Measurements from ENCODE around the gene MYOZ2.

MYOZ2 gene

GRCh38 chr4:119233191-119233590, 97.6 kb downstream of the MYOZ2 start:
- H3K9ac ChIP-seq (ENCODE audit: low read length): no peak overlapping the region
- TF ChIP-seq EZH2phosphoT487 (conservative IDR thresholded peaks at IDR 0.05; ENCODE audit: low read length): no peak
- TF ChIP-seq, protein P1, sequence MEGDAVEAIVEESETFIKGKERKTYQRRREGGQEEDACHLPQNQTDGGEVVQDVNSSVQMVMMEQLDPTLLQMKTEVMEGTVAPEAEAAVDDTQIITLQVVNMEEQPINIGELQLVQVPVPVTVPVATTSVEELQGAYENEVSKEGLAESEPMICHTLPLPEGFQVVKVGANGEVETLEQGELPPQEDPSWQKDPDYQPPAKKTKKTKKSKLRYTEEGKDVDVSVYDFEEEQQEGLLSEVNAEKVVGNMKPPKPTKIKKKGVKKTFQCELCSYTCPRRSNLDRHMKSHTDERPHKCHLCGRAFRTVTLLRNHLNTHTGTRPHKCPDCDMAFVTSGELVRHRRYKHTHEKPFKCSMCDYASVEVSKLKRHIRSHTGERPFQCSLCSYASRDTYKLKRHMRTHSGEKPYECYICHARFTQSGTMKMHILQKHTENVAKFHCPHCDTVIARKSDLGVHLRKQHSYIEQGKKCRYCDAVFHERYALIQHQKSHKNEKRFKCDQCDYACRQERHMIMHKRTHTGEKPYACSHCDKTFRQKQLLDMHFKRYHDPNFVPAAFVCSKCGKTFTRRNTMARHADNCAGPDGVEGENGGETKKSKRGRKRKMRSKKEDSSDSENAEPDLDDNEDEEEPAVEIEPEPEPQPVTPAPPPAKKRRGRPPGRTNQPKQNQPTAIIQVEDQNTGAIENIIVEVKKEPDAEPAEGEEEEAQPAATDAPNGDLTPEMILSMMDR (IDR thresholded peaks at IDR 0.05; ENCODE audit: insufficient read depth, low read length, poor library complexity, severe bottlenecking): no peak
- no peaks in the 10 kb centered on the region for H3F3A ChIP-seq (ENCODE audit: insufficient read depth)
- H3K4me2 ChIP-seq (ENCODE audit: low read depth, low read length, poor library complexity, severe bottlenecking): peak overlapping the region; percentile 22
- no peak overlapping the region for H2AFZ ChIP-seq (ENCODE audit: low read depth, low read length, severe bottlenecking)
- no peaks in the 10 kb centered on the region for H3K36me3 ChIP-seq (ENCODE audit: low read length)
- no peaks in the 10 kb centered on the region for H4K20me1 ChIP-seq (ENCODE audit: low read depth, low read length)
- no peaks in the 10 kb centered on the region for H3K9me2 ChIP-seq (replicated peaks; ENCODE audit: insufficient read depth, low read length)
- H3K9me3 ChIP-seq (ENCODE audit: insufficient read depth, low read length): no peaks in the 10 kb centered on the region
- no peak overlapping the region for H3K27ac ChIP-seq (ENCODE audit: low read depth, low read length)
- H3K27me3 ChIP-seq (ENCODE audit: low read length): no peaks in the 10 kb centered on the region
- no peaks in the 10 kb centered on the region for H3K79me2 ChIP-seq (ENCODE audit: insufficient read depth, low read length)
- no peak overlapping the region for H3K4me3 ChIP-seq (ENCODE audit: insufficient read depth, low read length, poor library complexity, severe bottlenecking)

DNA sequence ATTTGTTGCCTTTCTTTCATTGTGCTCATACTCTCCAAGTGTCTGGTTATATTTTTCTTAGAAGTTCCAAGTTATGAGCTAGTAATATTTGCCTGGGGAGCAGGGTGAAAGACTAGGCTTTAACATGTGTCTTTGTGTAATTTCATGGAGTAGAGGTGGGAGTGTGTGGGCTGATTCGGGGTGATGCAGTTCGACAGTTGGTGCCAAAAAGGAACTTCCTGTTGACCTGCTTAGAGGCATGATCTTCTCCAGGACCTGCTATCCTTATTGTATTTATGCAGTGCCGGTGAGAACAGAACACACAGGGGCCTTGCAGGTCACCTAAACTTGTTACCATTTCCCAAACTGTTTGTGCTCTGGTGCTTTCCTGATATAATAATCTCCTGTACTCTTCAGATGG, 98.1 kb downstream of the MYOZ2 start:
- Histone ChIP-seq H3F3A (ENCODE audit: insufficient read depth) (no peaks in the 10 kb centered on the region), H2AFZ (ENCODE audit: low read depth, low read length, severe bottlenecking) (no peak overlapping the region), H3K79me2 (ENCODE audit: insufficient read depth, low read length) (no peaks in the 10 kb centered on the region), H3K9ac (ENCODE audit: low read length) (no peak overlapping the region), H3K4me3 (ENCODE audit: insufficient read depth, low read length, poor library complexity, severe bottlenecking) (no peak overlapping the region), H3K4me2 (ENCODE audit: low read depth, low read length, poor library complexity, severe bottlenecking) (peak overlapping the region; percentile 22), H3K9me3 (ENCODE audit: insufficient read depth, low read length) (no peaks in the 10 kb centered on the region), H3K27ac (ENCODE audit: low read depth, low read length) (no peak overlapping the region), H3K9me2 (replicated peaks; ENCODE audit: insufficient read depth, low read length) (no peaks in the 10 kb centered on the region), H3K36me3 (ENCODE audit: low read length) (no peaks in the 10 kb centered on the region), H3K27me3 (ENCODE audit: low read length) (no peaks in the 10 kb centered on the region), H4K20me1 (ENCODE audit: low read depth, low read length) (no peaks in the 10 kb centered on the region)
- TF ChIP-seq, protein P1 (IDR thresholded peaks at IDR 0.05; ENCODE audit: insufficient read depth, low read length, poor library complexity, severe bottlenecking): no peak
- TF ChIP-seq EZH2phosphoT487 (conservative IDR thresholded peaks at IDR 0.05; ENCODE audit: low read length): no peak

DNA sequence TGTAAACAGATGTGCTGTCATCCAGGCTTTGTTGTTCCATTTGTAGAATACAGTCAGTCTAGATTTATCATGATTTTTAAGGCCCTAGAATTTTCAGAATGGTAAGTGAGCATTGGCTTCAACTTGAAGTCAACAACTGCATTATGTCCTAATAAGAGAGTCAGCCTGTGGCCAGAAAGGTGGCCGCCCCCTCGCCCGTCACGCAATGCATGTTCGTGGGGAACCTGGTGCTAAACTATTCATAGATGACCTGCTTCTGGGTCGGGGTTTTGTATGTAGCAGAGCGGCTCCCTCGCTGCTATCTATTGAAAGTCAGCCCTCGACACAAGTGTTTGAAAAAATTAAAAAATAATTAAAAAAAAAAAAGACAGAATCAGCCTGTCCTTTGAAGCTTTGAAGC, 101.6 kb downstream of the MYOZ2 start:
- H3K4me3 ChIP-seq (ENCODE audit: insufficient read depth, low read length, poor library complexity, severe bottlenecking): no peak overlapping the region
- no peak overlapping the region for H2AFZ ChIP-seq (ENCODE audit: low read depth, low read length, severe bottlenecking)
- TF ChIP-seq, protein P1 (IDR thresholded peaks at IDR 0.05; ENCODE audit: insufficient read depth, low read length, poor library complexity, severe bottlenecking): no peak
- no peak for TF ChIP-seq EZH2phosphoT487 (conservative IDR thresholded peaks at IDR 0.05; ENCODE audit: low read length)
- H3K9me3 ChIP-seq (ENCODE audit: insufficient read depth, low read length): no peaks in the 10 kb centered on the region
- H3F3A ChIP-seq (ENCODE audit: insufficient read depth): no peaks in the 10 kb centered on the region
- no peak overlapping the region for H3K9ac ChIP-seq (ENCODE audit: low read length)
- no peaks in the 10 kb centered on the region for H3K9me2 ChIP-seq (replicated peaks; ENCODE audit: insufficient read depth, low read length)
- H3K27ac ChIP-seq (ENCODE audit: low read depth, low read length): no peak overlapping the region
- no peak overlapping the region for H3K4me2 ChIP-seq (ENCODE audit: low read depth, low read length, poor library complexity, severe bottlenecking)
- no peaks in the 10 kb centered on the region for H3K36me3 ChIP-seq (ENCODE audit: low read length)
- H3K27me3 ChIP-seq (ENCODE audit: low read length): no peaks in the 10 kb centered on the region
- H3K79me2 ChIP-seq (ENCODE audit: insufficient read depth, low read length): no peaks in the 10 kb centered on the region
- H4K20me1 ChIP-seq (ENCODE audit: low read depth, low read length): no peaks in the 10 kb centered on the region

All from SU-DHL-6 (cell line).